A549 (cell line): ENCODE results near the gene GPR119. TPM values are rescaled to one million over a fixed set of nuclear protein-coding genes. Genes with fewer than 3 reads are reported as not detected.

Experiments used
- ATAC-seq, 2 experiments: fragments of 200-7000 bp in 1 of 2; fragments of >200 bp in 1 of 2; cut with Nextera tagmentation in 1 of 2; cut with Tn5 transposase in 1 of 2; 3 replicates each; pipeline versions ENCODE4 v1.8.0 to v1.9.1; 2018 to 2020; ENCODE audit warnings: mild to moderate bottlenecking in 1 of 2, moderate library complexity in 1 of 2
- CTCF ChIA-PET: fragments of 300-600 bp; sonication (Branson Sonifier 250); formaldehyde crosslinking; extraction: SDS; loops from one replicate; lab custom pipeline; 2021; ENCODE audit warnings: antibody characterized with exemption, inconsistent platforms; lab: Yijun Ruan, JAX
- POLR2A ChIA-PET: fragments of 350-600 bp; formaldehyde crosslinking; extraction: SDS; loops from one replicate; lab custom pipeline; 2021; ENCODE audit warnings: antibody characterized with exemption, inconsistent platforms; lab: Yijun Ruan, JAX
- DNase-seq, 2 experiments: peaks; one replicate each; pipeline versions ENCODE4 v3.0.0 to v3.0.0-alpha.2; 2011 to 2016; ENCODE audit warnings: low read depth in 1 of 2, low spot score in 1 of 2
- FAIRE-seq: peaks from 2 replicates; lab custom pipeline; 2011; peaks lifted over from hg19 to GRCh38; lab: Jason Lieb, UNC
- H3K27ac ChIP-seq, 2 experiments: fragments of >200 bp; sonication (Bioruptor Twin); formaldehyde crosslinking; 3 replicates each; pipeline ENCODE4 v1.5.1; 2016 to 2017
- H3K4me1 ChIP-seq: fragments of >200 bp; sonication (Bioruptor Twin); formaldehyde crosslinking; 3 replicates; pipeline ENCODE4 v1.6.1; 2016
- H3K4me2 ChIP-seq: fragments of >200 bp; sonication (Bioruptor Twin); formaldehyde crosslinking; 3 replicates; pipeline ENCODE4 v1.6.1; 2016
- H3K4me3 ChIP-seq: fragments of >200 bp; sonication (Bioruptor Twin); formaldehyde crosslinking; 3 replicates; pipeline ENCODE4 v1.5.1; 2016
- H3K9me3 ChIP-seq: fragments of >200 bp; sonication (Bioruptor Twin); formaldehyde crosslinking; 3 replicates; pipeline ENCODE4 v1.6.1; 2016
- CBX8 ChIP-seq: fragments of 200-600 bp; sonication (generic); IDR thresholded peaks from 2 replicates; pipeline ENCODE4 v1.6.1; 2016
- CEBPB ChIP-seq, 2 experiments: fragments of >200 bp in 1 of 2; sonication (Bioruptor Twin) in 1 of 2; formaldehyde crosslinking in 1 of 2; IDR thresholded peaks; 2 replicates each; pipeline ENCODE4 v1.6.1; 2012 to 2016
- CHD2 ChIP-seq: fragments of 150-350 bp; IDR thresholded peaks from 2 replicates; pipeline ENCODE4 v1.6.1; 2014; ENCODE audit warnings: low read length; ENCODE audit not compliant: partially characterized antibody
- EHF ChIP-seq: fragments of 250-450 bp; sonication (Bioruptor Pico); IDR thresholded peaks from 2 replicates; pipeline ENCODE4 v1.5.0; 2020; ENCODE audit warnings: mild to moderate bottlenecking
- ESRRA ChIP-seq: fragments of 150-350 bp; IDR thresholded peaks from 2 replicates; pipeline ENCODE4 v1.6.1; 2014; ENCODE audit warnings: mild to moderate bottlenecking, low read length, borderline replicate concordance
- FOSB ChIP-seq: fragments of 250-450 bp; sonication (Bioruptor Pico); IDR thresholded peaks from 2 replicates; pipeline ENCODE4 v1.5.0; 2020; ENCODE audit warnings: mild to moderate bottlenecking, moderate library complexity
- FOXS1 ChIP-seq: fragments of 250-450 bp; sonication (Bioruptor Pico); IDR thresholded peaks from 2 replicates; pipeline ENCODE4 v1.5.0; 2020; ENCODE audit warnings: mild to moderate bottlenecking, moderate library complexity
- HDAC2 ChIP-seq: fragments of 200-600 bp; sonication (generic); IDR thresholded peaks from 2 replicates; pipeline ENCODE4 v1.6.1; 2016
- HOXA7 ChIP-seq: fragments of 250-450 bp; sonication (Bioruptor Pico); IDR thresholded peaks from 2 replicates; pipeline ENCODE4 v1.5.0; 2020; ENCODE audit warnings: mild to moderate bottlenecking, moderate library complexity
- HOXB13 ChIP-seq: fragments of 250-450 bp; sonication (Bioruptor Pico); IDR thresholded peaks from 2 replicates; pipeline ENCODE4 v1.5.0; 2020; ENCODE audit warnings: low read depth, mild to moderate bottlenecking, moderate library complexity
- JUN ChIP-seq, 2 experiments: fragments of >200 bp; sonication (Bioruptor Twin); formaldehyde crosslinking; IDR thresholded peaks; 2 replicates in 1 of 2; 3 replicates in 1 of 2; pipeline ENCODE4 v1.6.1; 2016 to 2017
- JUNB ChIP-seq: fragments of >200 bp; sonication (Bioruptor Twin); formaldehyde crosslinking; IDR thresholded peaks from 2 replicates; pipeline ENCODE4 v1.6.1; 2016
- MAFK ChIP-seq: fragments of 450-650 bp; IDR thresholded peaks from 2 replicates; pipeline ENCODE4 v1.6.1; 2014; ENCODE audit not compliant: partially characterized antibody
- MAZ ChIP-seq: fragments of 150-350 bp; IDR thresholded peaks from 2 replicates; pipeline ENCODE4 v1.6.1; 2014; ENCODE audit warnings: antibody characterized with exemption, low read depth, low read length, borderline replicate concordance
- NPAS2 ChIP-seq: fragments of 250-450 bp; sonication (Bioruptor Pico); IDR thresholded peaks from 2 replicates; pipeline ENCODE4 v1.8.0; 2022; ENCODE audit warnings: mild to moderate bottlenecking, moderate library complexity, borderline replicate concordance
- POLR2AphosphoS2 ChIP-seq: conservative IDR thresholded peaks from 2 replicates; pipeline ENCODE4 v1.6.1; 2012; ENCODE audit warnings: low read length, improper control_type of control experiment, inconsistent platforms
- RCOR1 ChIP-seq: fragments of 150-350 bp; IDR thresholded peaks from 2 replicates; pipeline ENCODE4 v1.6.1; 2014; ENCODE audit warnings: antibody characterized with exemption, low read length, low read depth
- RFX5 ChIP-seq: fragments of 450-650 bp; IDR thresholded peaks from 2 replicates; pipeline ENCODE4 v1.7.1; 2014; ENCODE audit warnings: antibody characterized with exemption, mild to moderate bottlenecking, moderate library complexity
- RNF2 ChIP-seq: fragments of 200-600 bp; sonication (generic); IDR thresholded peaks from 2 replicates; pipeline ENCODE4 v1.6.1; 2016; ENCODE audit warnings: low read depth, mild to moderate bottlenecking, antibody characterized with exemption, moderate library complexity, borderline replicate concordance
- TFCP2L1 ChIP-seq: fragments of 250-450 bp; sonication (Bioruptor Pico); IDR thresholded peaks from 2 replicates; pipeline ENCODE4 v1.5.0; 2021; ENCODE audit warnings: mild to moderate bottlenecking
- TP53 ChIP-seq: fragments of 250-450 bp; sonication (Bioruptor Pico); IDR thresholded peaks from 2 replicates; pipeline ENCODE4 v1.5.0; 2021; ENCODE audit warnings: mild to moderate bottlenecking, moderate library complexity
- ZSCAN20 ChIP-seq: fragments of 250-450 bp; sonication (Bioruptor Pico); IDR thresholded peaks from 2 replicates; pipeline ENCODE4 v1.8.0; 2022; ENCODE audit warnings: mild to moderate bottlenecking, moderate library complexity
- WGBS: methylation state at CpG from one replicate; pipeline ENCODE4 v1.1.6; 2017; ENCODE audit errors: missing lambda C conversion rate; 5-methylcytosine and 5-hydroxymethylcytosine counted together
- polyA plus RNA-seq, 4 experiments: library from polyadenylated mRNA; depleted of rRNA in 3 of 4; stranded (reverse); fragments of >200 nt; fragmentation: RNase III in 1 of 4; extraction: RNeasy Plus Mini Kit Qiagen cat#74134 plus additional on column Dnase treatment in 1 of 4; gene quantifications; 2 replicates in 3 of 4; 3 replicates in 1 of 4; pipeline ENCODE4 v1.2.3, GENCODE V29; 2011 to 2017
- TF ChIP-seq, protein P1 (sequence below): fragments of >200 bp; sonication (Bioruptor Twin); formaldehyde crosslinking; IDR thresholded peaks from 3 replicates; pipeline ENCODE4 v1.5.1; 2016
- TF ChIP-seq, protein P2 (sequence below): fragments of 200-600 bp; sonication (generic); IDR thresholded peaks from 2 replicates; pipeline ENCODE4 v1.6.1; 2016; ENCODE audit warnings: antibody characterized with exemption, mild to moderate bottlenecking, moderate library complexity
- TF ChIP-seq, protein P3 (sequence below): IDR thresholded peaks from 2 replicates; pipeline ENCODE4 v1.6.1; 2012
- TF ChIP-seq, protein P4 (sequence below): fragments of 250-450 bp; sonication (Bioruptor Pico); IDR thresholded peaks from 2 replicates; pipeline ENCODE4 v1.5.0; 2021; ENCODE audit warnings: mild to moderate bottlenecking, moderate library complexity, borderline replicate concordance
- TF ChIP-seq, protein P5 (sequence below): IDR thresholded peaks from 2 replicates; pipeline ENCODE4 v1.6.1; 2012; ENCODE audit warnings: low read depth, borderline replicate concordance

Gene GPR119
- polyA plus RNA-seq, 2 of the 4 experiments (the other 2 are of a cell fraction): not detected

DNA sequence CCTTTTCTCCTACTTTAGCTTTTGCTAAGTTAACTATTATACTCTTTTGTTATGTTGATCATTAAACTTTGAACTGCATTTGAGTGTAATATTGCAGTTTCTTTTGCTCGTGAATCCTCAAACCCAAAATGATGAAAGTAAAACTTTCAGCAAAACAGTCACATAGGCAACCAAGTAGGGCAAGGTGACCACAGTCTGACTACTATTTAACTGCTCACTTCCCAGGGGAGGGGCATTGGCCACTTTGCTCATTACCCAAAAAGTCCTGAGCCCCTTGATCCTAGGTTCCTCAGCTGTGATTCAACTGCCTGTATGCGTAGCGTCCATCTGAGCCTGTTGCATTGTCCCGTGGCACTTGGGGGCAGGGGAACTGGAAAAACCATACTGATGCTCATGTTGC, 33.3 kb upstream of the GPR119 start:
- ChIA-PET CTCF (interaction anchor here (0.6 kb wide), 1 partner anchor 121 kb away, joined by 5 read pairs; no protein-coding TSS in a partner anchor), POLR2A (no interaction called here)
- no peak overlapping the region for H3K4me3 ChIP-seq
- TF ChIP-seq ESRRA: no peak
- TF ChIP-seq HOXA7: no peak
- no peak for TF ChIP-seq JUN (IDR thresholded peaks at IDR 0.05)
- TF ChIP-seq, protein P1, sequence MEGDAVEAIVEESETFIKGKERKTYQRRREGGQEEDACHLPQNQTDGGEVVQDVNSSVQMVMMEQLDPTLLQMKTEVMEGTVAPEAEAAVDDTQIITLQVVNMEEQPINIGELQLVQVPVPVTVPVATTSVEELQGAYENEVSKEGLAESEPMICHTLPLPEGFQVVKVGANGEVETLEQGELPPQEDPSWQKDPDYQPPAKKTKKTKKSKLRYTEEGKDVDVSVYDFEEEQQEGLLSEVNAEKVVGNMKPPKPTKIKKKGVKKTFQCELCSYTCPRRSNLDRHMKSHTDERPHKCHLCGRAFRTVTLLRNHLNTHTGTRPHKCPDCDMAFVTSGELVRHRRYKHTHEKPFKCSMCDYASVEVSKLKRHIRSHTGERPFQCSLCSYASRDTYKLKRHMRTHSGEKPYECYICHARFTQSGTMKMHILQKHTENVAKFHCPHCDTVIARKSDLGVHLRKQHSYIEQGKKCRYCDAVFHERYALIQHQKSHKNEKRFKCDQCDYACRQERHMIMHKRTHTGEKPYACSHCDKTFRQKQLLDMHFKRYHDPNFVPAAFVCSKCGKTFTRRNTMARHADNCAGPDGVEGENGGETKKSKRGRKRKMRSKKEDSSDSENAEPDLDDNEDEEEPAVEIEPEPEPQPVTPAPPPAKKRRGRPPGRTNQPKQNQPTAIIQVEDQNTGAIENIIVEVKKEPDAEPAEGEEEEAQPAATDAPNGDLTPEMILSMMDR: no peak
- TF ChIP-seq MAZ: no peak
- TF ChIP-seq CHD2: no peak
- TF ChIP-seq FOSB (CRISPR knock-in tag): no peak
- TF ChIP-seq FOXS1 (CRISPR knock-in tag): no peak
- no peak for TF ChIP-seq ZSCAN20 (CRISPR knock-in tag)
- no peak for TF ChIP-seq POLR2AphosphoS2
- TF ChIP-seq RCOR1: no peak
- no peak for TF ChIP-seq HDAC2
- TF ChIP-seq, protein P2, sequence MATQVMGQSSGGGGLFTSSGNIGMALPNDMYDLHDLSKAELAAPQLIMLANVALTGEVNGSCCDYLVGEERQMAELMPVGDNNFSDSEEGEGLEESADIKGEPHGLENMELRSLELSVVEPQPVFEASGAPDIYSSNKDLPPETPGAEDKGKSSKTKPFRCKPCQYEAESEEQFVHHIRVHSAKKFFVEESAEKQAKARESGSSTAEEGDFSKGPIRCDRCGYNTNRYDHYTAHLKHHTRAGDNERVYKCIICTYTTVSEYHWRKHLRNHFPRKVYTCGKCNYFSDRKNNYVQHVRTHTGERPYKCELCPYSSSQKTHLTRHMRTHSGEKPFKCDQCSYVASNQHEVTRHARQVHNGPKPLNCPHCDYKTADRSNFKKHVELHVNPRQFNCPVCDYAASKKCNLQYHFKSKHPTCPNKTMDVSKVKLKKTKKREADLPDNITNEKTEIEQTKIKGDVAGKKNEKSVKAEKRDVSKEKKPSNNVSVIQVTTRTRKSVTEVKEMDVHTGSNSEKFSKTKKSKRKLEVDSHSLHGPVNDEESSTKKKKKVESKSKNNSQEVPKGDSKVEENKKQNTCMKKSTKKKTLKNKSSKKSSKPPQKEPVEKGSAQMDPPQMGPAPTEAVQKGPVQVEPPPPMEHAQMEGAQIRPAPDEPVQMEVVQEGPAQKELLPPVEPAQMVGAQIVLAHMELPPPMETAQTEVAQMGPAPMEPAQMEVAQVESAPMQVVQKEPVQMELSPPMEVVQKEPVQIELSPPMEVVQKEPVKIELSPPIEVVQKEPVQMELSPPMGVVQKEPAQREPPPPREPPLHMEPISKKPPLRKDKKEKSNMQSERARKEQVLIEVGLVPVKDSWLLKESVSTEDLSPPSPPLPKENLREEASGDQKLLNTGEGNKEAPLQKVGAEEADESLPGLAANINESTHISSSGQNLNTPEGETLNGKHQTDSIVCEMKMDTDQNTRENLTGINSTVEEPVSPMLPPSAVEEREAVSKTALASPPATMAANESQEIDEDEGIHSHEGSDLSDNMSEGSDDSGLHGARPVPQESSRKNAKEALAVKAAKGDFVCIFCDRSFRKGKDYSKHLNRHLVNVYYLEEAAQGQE: no peak
- H3K4me1 ChIP-seq: no peaks in the 10 kb centered on the region
- ATAC-seq: no peak
- WGBS: 80% methylated on average over 4 of the region's 4 CpGs
- H3K9me3 ChIP-seq: no peaks in the 10 kb centered on the region
- FAIRE-seq: no peak
- no peak overlapping the region for H3K4me2 ChIP-seq
- no peak overlapping the region for H3K27ac ChIP-seq
- no peak for DNase-seq

DNA sequence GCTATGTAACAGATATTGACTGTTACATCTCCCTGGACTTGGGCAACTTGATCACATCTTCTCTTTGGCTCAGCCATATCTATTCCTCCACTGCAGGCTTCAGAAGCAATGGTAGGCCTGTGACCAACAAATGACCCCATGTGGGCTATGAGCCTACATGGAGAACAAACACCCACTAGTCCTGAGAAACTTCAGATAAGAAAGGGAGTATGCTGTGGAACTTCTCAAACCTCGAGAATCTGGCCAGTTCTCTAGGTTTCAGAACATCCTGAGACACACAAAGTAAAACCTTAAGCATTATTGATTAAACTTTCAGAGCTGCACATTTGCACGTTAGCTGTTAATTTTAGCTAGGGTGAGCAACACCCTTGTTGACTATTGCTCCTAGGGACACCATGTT, 32.6 kb upstream of the GPR119 start:
- POLR2A ChIA-PET: no interaction called here
- ATAC-seq (no peak), DNase-seq (no peak), FAIRE-seq (peak; percentile 54)
- H3K4me1 ChIP-seq: no peaks in the 10 kb centered on the region
- CTCF ChIA-PET: no interaction called here
- H3K9me3 ChIP-seq: no peaks in the 10 kb centered on the region
- H3K4me2 ChIP-seq: no peak overlapping the region
- 44% methylated on average over 2 of the region's 2 CpGs for WGBS
- no peak overlapping the region for H3K27ac ChIP-seq
- H3K4me3 ChIP-seq: no peak overlapping the region
- TF ChIP-seq, protein P3, sequence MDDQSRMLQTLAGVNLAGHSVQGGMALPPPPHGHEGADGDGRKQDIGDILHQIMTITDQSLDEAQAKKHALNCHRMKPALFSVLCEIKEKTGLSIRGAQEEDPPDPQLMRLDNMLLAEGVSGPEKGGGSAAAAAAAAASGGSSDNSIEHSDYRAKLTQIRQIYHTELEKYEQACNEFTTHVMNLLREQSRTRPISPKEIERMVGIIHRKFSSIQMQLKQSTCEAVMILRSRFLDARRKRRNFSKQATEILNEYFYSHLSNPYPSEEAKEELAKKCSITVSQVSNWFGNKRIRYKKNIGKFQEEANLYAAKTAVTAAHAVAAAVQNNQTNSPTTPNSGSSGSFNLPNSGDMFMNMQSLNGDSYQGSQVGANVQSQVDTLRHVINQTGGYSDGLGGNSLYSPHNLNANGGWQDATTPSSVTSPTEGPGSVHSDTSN: no peak
- TF ChIP-seq NPAS2 (CRISPR knock-in tag) (no peak), CEBPB (IDR thresholded peaks at IDR 0.05) (no peak), RNF2 (no peak), JUNB (no peak), EHF (no peak), ESRRA (no peak), TFCP2L1 (CRISPR knock-in tag) (no peak), TP53 (CRISPR knock-in tag) (no peak), MAFK (no peak), HOXB13 (CRISPR knock-in tag) (no peak), RFX5 (no peak), CBX8 (no peak)
- TF ChIP-seq, protein P4, sequence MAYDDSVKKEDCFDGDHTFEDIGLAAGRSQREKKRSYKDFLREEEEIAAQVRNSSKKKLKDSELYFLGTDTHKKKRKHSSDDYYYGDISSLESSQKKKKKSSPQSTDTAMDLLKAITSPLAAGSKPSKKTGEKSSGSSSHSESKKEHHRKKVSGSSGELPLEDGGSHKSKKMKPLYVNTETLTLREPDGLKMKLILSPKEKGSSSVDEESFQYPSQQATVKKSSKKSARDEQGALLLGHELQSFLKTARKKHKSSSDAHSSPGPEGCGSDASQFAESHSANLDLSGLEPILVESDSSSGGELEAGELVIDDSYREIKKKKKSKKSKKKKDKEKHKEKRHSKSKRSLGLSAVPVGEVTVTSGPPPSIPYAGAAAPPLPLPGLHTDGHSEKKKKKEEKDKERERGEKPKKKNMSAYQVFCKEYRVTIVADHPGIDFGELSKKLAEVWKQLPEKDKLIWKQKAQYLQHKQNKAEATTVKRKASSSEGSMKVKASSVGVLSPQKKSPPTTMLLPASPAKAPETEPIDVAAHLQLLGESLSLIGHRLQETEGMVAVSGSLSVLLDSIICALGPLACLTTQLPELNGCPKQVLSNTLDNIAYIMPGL: no peak
- TF ChIP-seq, protein P5, sequence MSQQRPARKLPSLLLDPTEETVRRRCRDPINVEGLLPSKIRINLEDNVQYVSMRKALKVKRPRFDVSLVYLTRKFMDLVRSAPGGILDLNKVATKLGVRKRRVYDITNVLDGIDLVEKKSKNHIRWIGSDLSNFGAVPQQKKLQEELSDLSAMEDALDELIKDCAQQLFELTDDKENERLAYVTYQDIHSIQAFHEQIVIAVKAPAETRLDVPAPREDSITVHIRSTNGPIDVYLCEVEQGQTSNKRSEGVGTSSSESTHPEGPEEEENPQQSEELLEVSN: no peak
